Transverse colon (tissue), 4 donors: ENCODE data around the gene TMEM119. TPM values are rescaled to one million over a fixed set of nuclear protein-coding genes. Genes with fewer than 3 reads are reported as not detected.

Experiments
- DNase-seq: peaks from one replicate; pipeline ENCODE4 v3.0.0-alpha.2; 2019
- H3K27ac ChIP-seq, 4 donors: fragments of 200-600 bp; sonication (generic); 2 replicates each; pipeline ENCODE4 v1.5.1; 2016 to 2018; ENCODE audit warnings: inconsistent platforms in 4 of 4
- H3K27me3 ChIP-seq: fragments of 200-600 bp; sonication (generic); 2 replicates; pipeline ENCODE4 v1.5.1; 2017; ENCODE audit warnings: inconsistent platforms
- H3K36me3 ChIP-seq, 4 donors: fragments of 200-600 bp; sonication (generic); 2 replicates each; pipeline ENCODE4 v1.5.1; 2017 to 2019; ENCODE audit warnings: inconsistent platforms in 4 of 4
- H3K4me1 ChIP-seq, 4 donors: fragments of 200-600 bp; sonication (generic); 2 replicates each; pipeline ENCODE4 v1.5.1; 2017 to 2020; ENCODE audit warnings: inconsistent platforms in 4 of 4
- H3K4me3 ChIP-seq, 4 donors: fragments of 200-600 bp; sonication (generic); 1 replicate in 1 of 4; 2 replicates in 3 of 4; pipeline versions ENCODE4 v1.5.1 to v1.6.1; 2017 to 2019; ENCODE audit warnings: inconsistent platforms in 4 of 4
- H3K9me3 ChIP-seq, 2 donors: fragments of 200-600 bp; sonication (generic); 2 replicates each; pipeline ENCODE4 v1.5.1; 2017 to 2019; ENCODE audit warnings: inconsistent platforms in 2 of 2
- CTCF ChIP-seq, 5 experiments: fragments of 200-600 bp in 3 of 5; fragments of 450-650 bp in 2 of 5; sonication (generic) in 3 of 5; IDR thresholded peaks; 1 replicate in 2 of 5; 2 replicates in 3 of 5; pipeline ENCODE4 v1.5.1; 2016 to 2017; ENCODE audit warnings: antibody characterized with exemption in 5 of 5, inconsistent platforms in 3 of 5, mild to moderate bottlenecking in 2 of 5, moderate library complexity in 1 of 5
- EP300 ChIP-seq: sonication (generic); formaldehyde crosslinking; IDR thresholded peaks from one replicate; pipeline ENCODE4 v1.6.1; 2017; ENCODE audit warnings: antibody characterized with exemption, low read depth
- POLR2A ChIP-seq: fragments of 450-650 bp; IDR thresholded peaks from one replicate; pipeline ENCODE4 v1.6.1; 2016; ENCODE audit warnings: antibody characterized with exemption, mild to moderate bottlenecking, moderate library complexity
- POLR2AphosphoS5 ChIP-seq, 3 donors: sonication (generic); formaldehyde crosslinking; IDR thresholded peaks; one replicate each; pipeline ENCODE4 v1.6.1; 2016; ENCODE audit warnings: antibody characterized with exemption in 3 of 3
- WGBS, 2 donors: methylation state at CpG; one replicate each; pipeline ENCODE4 v1.1.5; 2018; ENCODE audit warnings: low coverage in 1 of 2; 5-methylcytosine and 5-hydroxymethylcytosine counted together
- in situ Hi-C, 4 donors: fragments of 200-750 bp; cut with MboI; loops; one replicate each; pipeline versions ENCODE4 v1.15.0 to v1.15.1; 2017; ENCODE audit warnings: low sequenced_read_pairs in 3 of 4, low pct_ligation_motif_present in 1 of 4, low pct_unique_long_range_greater_than_20kb in 1 of 4
- intact Hi-C: fragments of 100-400 bp; cut with DNase I; formaldehyde crosslinking; loops from one replicate; pipeline ENCODE4 v1.15.1; 2023; ENCODE audit warnings: low total_unique reads
- total RNA-seq, 4 donors: library from RNA; depleted of rRNA; stranded (reverse); fragments of >200 nt; gene quantifications; one replicate each; pipeline ENCODE4 v1.1.0, GENCODE V29; 2016

TMEM119 gene
- total RNA-seq, 4 donors from 2014 or later, result 3.3 to 18.3 (median 9.7) TPM

GRCh38 chr12:108561852-108562347 is 36.0 kb downstream of the TMEM119 start:
- WGBS, 2 donors, result 0% methylated on average over 3 to 20 of the region's 20 CpGs
- intact Hi-C loops, result loop anchor here (2.0 to 10.0 kb wide), 4 partner anchors 55 to 1607 kb away; partner anchors contain the start of genes TMEM263 and USP30

GRCh38 chr12:108560752-108561719 is 36.8 kb downstream of the TMEM119 start, which contains the start of gene SART3:
SART3 (minus strand) TSS chr12:108561173; CDS start chr12:108561154, 19 bp downstream.
- no peaks in the 10 kb centered on the region for H3K9me3 ChIP-seq
- in situ Hi-C loops (loop anchor here in 3 of 4 donors (10.0 to 25.0 kb wide), 3 partner anchors 54 to 526 kb away; partner anchors contain the start of genes ALKBH2 (in 2 of the 3) and UNG (in 2 of the 3)), intact Hi-C loops (loop anchor here (2.0 to 10.0 kb wide), 4 partner anchors 56 to 1606 kb away; partner anchors contain the start of genes TMEM263 and USP30)
- 0 to 1% methylated on average over 13 to 56 of the region's 57 CpGs for WGBS, 2 donors
- peak within 1 kb of the TSS; percentile 71 to 97 (median 86) for H3K4me3 ChIP-seq
- no peaks in the 10 kb centered on the region for H3K27me3 ChIP-seq
- H3K4me1 ChIP-seq, result peaks cover 19 to 65% (median 45%) of the 10 kb centered on the region in 4 donors
- H3K27ac ChIP-seq, result peak within 1 kb of the TSS; percentile 90 to 98 (median 96)
- peak; percentile 81 for DNase-seq
- TF ChIP-seq POLR2AphosphoS5 (IDR thresholded peaks at IDR 0.05) (peak; percentile 45 to 86 (median 82)), EP300 (no peak), POLR2A (peak; percentile 67), CTCF (IDR thresholded peaks at IDR 0.05) (no peak)
- H3K36me3 ChIP-seq, result peaks cover 0 to 20% (median 9%) of the 10 kb centered on the region in 4 donors

More at GRCh38 chr12:108561852-108562347, 36.0 kb downstream of the TMEM119 start:
- in situ Hi-C loops, result loop anchor here in 3 of 4 donors (10.0 to 25.0 kb wide), 3 partner anchors 53 to 525 kb away; partner anchors contain the start of genes ALKBH2 (in 2 of the 3) and UNG (in 2 of the 3)
- DNase-seq, result no peak
- Histone ChIP-seq H3K4me3 (peak overlapping the region; percentile 19 to 97 (median 82)), H3K4me1 (peaks cover 19 to 65% (median 47%) of the 10 kb centered on the region in 4 donors), H3K27me3 (no peaks in the 10 kb centered on the region), H3K36me3 (peaks cover 0 to 29% (median 13%) of the 10 kb centered on the region in 4 donors), H3K27ac (peak overlapping the region; percentile 90 to 98 (median 96)), H3K9me3 (no peaks in the 10 kb centered on the region)
- TF ChIP-seq CTCF (IDR thresholded peaks at IDR 0.05) (no peak), POLR2AphosphoS5 (IDR thresholded peaks at IDR 0.05) (no peak), EP300 (no peak), POLR2A (no peak)

GRCh38 chr12:108560321-108560721 is 37.6 kb downstream of the TMEM119 start:
- 0 to 1% methylated on average over 12 of the region's 12 CpGs for WGBS, 2 donors
- in situ Hi-C loops (loop anchor here in 3 of 4 donors (10.0 to 25.0 kb wide), 3 partner anchors 54 to 527 kb away; partner anchors contain the start of genes ALKBH2 (in 2 of the 3) and UNG (in 2 of the 3)), intact Hi-C loops (loop anchor here (2.0 to 10.0 kb wide), 4 partner anchors 57 to 1606 kb away; partner anchors contain the start of genes TMEM263 and USP30)
- peak overlapping the region; percentile 90 to 98 (median 96) for H3K27ac ChIP-seq
- H3K4me1 ChIP-seq, result peaks cover 19 to 63% (median 43%) of the 10 kb centered on the region in 4 donors
- DNase-seq, result no peak
- H3K4me3 ChIP-seq, result peak overlapping the region; percentile 71 to 97 (median 86)
- no peaks in the 10 kb centered on the region for H3K27me3 ChIP-seq
- peaks cover 0 to 14% (median 6%) of the 10 kb centered on the region in 4 donors for H3K36me3 ChIP-seq
- TF ChIP-seq CTCF (IDR thresholded peaks at IDR 0.05), result no peak
- no peak for TF ChIP-seq POLR2A
- no peak for TF ChIP-seq EP300
- TF ChIP-seq POLR2AphosphoS5 (IDR thresholded peaks at IDR 0.05), result no peak
- H3K9me3 ChIP-seq, result no peaks in the 10 kb centered on the region
